HEK293 (cell line): Measurements from ENCODE around the gene C5orf15.

ENCODE experiments used
- CTCF ChIA-PET: fragments of 350-600 bp; formaldehyde crosslinking; extraction: SDS; loops from one replicate; lab custom pipeline; 2021; ENCODE audit warnings: antibody characterized with exemption; lab: Yijun Ruan, JAX
- POLR2A ChIA-PET: fragments of 300-600 bp; formaldehyde crosslinking; extraction: SDS; loops from one replicate; lab custom pipeline; 2020; ENCODE audit warnings: antibody characterized with exemption, inconsistent platforms; lab: Yijun Ruan, JAX
- H3K27ac ChIP-seq: fragments of 200-500 bp; sonication (Bioruptor generic); 2 replicates; pipeline ENCODE4 v1.5.1; 2014; ENCODE audit warnings: low read depth, low read length, control low read depth, inconsistent platforms; ENCODE audit errors: extremely low read depth
- H3K36me3 ChIP-seq, 2 experiments: fragments of 200-500 bp in 1 of 2; sonication (Bioruptor generic) in 1 of 2; 1 replicate in 1 of 2; 2 replicates in 1 of 2; pipeline ENCODE4 v1.5.1; 2014 to 2017; ENCODE audit warnings: inconsistent platforms in 2 of 2, low read length in 2 of 2; ENCODE audit not compliant: control insufficient read depth in 2 of 2, insufficient read depth in 1 of 2
- H3K4me1 ChIP-seq: fragments of 200-500 bp; sonication (Bioruptor generic); 2 replicates; pipeline ENCODE4 v1.5.1; 2014; ENCODE audit warnings: mild to moderate bottlenecking, low read length, inconsistent platforms; ENCODE audit not compliant: control insufficient read depth, insufficient read depth
- H3K4me3 ChIP-seq: 2 replicates; pipeline ENCODE4 v1.5.1; 2011; ENCODE audit warnings: low read depth, mild to moderate bottlenecking, control low read depth, low read length, moderate library complexity
- H3K9me3 ChIP-seq: fragments of 200-500 bp; sonication (Bioruptor generic); 2 replicates; pipeline ENCODE4 v1.5.1; 2014; ENCODE audit warnings: low read depth, low read length, inconsistent platforms; ENCODE audit not compliant: control insufficient read depth, insufficient read depth
- BCL11A ChIP-seq: fragments of 450-650 bp; formaldehyde crosslinking; IDR thresholded peaks from 2 replicates; pipeline ENCODE4 v1.5.1; 2016; ENCODE audit warnings: low read depth, missing biosample characterization, missing genetic modification characterization
- EGR2 ChIP-seq: fragments of 450-650 bp; formaldehyde crosslinking; IDR thresholded peaks from 2 replicates; pipeline ENCODE4 v1.5.1; 2016; ENCODE audit warnings: low read depth, missing biosample characterization, missing genetic modification characterization
- FEZF1 ChIP-seq: fragments of 450-650 bp; formaldehyde crosslinking; IDR thresholded peaks from 2 replicates; pipeline ENCODE4 v1.5.1; 2016; ENCODE audit warnings: missing biosample characterization, missing genetic modification characterization
- HOXD13 ChIP-seq: sonication (generic); formaldehyde crosslinking; IDR thresholded peaks from 2 replicates; pipeline ENCODE4 v1.8.0; 2022; ENCODE audit warnings: missing genetic modification reagents, borderline replicate concordance
- OSR2 ChIP-seq: fragments of 450-650 bp; formaldehyde crosslinking; IDR thresholded peaks from 2 replicates; pipeline ENCODE4 v1.5.1; 2016; ENCODE audit warnings: missing biosample characterization, missing genetic modification characterization
- TRIM28 ChIP-seq: IDR thresholded peaks from 2 replicates; pipeline ENCODE4 v1.6.1; 2011; ENCODE audit warnings: low read length, control low read depth, borderline replicate concordance
- ZBTB17 ChIP-seq: fragments of 450-650 bp; formaldehyde crosslinking; IDR thresholded peaks from 2 replicates; pipeline ENCODE4 v1.5.1; 2016; ENCODE audit warnings: missing biosample characterization, missing genetic modification characterization
- ZBTB26 ChIP-seq: fragments of 450-650 bp; formaldehyde crosslinking; optimal IDR thresholded peaks from 2 replicates; pipeline ENCODE3; 2016; ENCODE audit warnings: missing biosample characterization, mild to moderate bottlenecking, missing genetic modification characterization
- ZBTB6 ChIP-seq: fragments of 450-650 bp; formaldehyde crosslinking; IDR thresholded peaks from 2 replicates; pipeline ENCODE4 v1.5.1; 2017; ENCODE audit warnings: missing biosample characterization, missing genetic modification characterization
- ZFHX2 ChIP-seq: fragments of 450-650 bp; formaldehyde crosslinking; conservative IDR thresholded peaks from 2 replicates; pipeline ENCODE4 v1.5.1; 2016; ENCODE audit warnings: missing biosample characterization, missing genetic modification characterization
- ZNF133 ChIP-seq: fragments of 450-650 bp; formaldehyde crosslinking; IDR thresholded peaks from 2 replicates; pipeline ENCODE4 v1.5.1; 2016; ENCODE audit warnings: missing biosample characterization, missing genetic modification characterization
- ZNF202 ChIP-seq: fragments of 450-650 bp; formaldehyde crosslinking; IDR thresholded peaks from 2 replicates; pipeline ENCODE4 v1.5.1; 2016; ENCODE audit warnings: missing biosample characterization, missing genetic modification characterization, borderline replicate concordance
- ZNF239 ChIP-seq: fragments of 450-650 bp; formaldehyde crosslinking; IDR thresholded peaks from 2 replicates; pipeline ENCODE4 v1.5.1; 2016; ENCODE audit warnings: missing biosample characterization, missing genetic modification characterization
- ZNF341 ChIP-seq: fragments of 450-650 bp; formaldehyde crosslinking; IDR thresholded peaks from 2 replicates; pipeline ENCODE4; 2016; ENCODE audit warnings: low read depth, missing biosample characterization, missing genetic modification characterization
- ZNF366 ChIP-seq: fragments of 450-650 bp; formaldehyde crosslinking; conservative IDR thresholded peaks from 2 replicates; pipeline ENCODE4 v1.5.1; 2016; ENCODE audit warnings: missing biosample characterization, missing genetic modification characterization
- ZNF398 ChIP-seq: fragments of 450-650 bp; formaldehyde crosslinking; IDR thresholded peaks from 2 replicates; pipeline ENCODE4 v1.5.1; 2017; ENCODE audit warnings: missing biosample characterization, missing genetic modification characterization
- ZNF510 ChIP-seq: fragments of 450-650 bp; formaldehyde crosslinking; IDR thresholded peaks from 2 replicates; pipeline ENCODE4 v1.5.1; 2018; ENCODE audit warnings: mild to moderate bottlenecking, missing genetic modification characterization, missing biosample characterization; ENCODE audit not compliant: insufficient replicate concordance
- ZNF585B ChIP-seq: fragments of 450-650 bp; formaldehyde crosslinking; IDR thresholded peaks from 2 replicates; pipeline ENCODE4 v1.5.1; 2016; ENCODE audit warnings: missing biosample characterization, missing genetic modification characterization
- ZNF621 ChIP-seq: fragments of 450-650 bp; formaldehyde crosslinking; IDR thresholded peaks from 2 replicates; pipeline ENCODE4 v1.5.1; 2017; ENCODE audit warnings: missing biosample characterization, missing genetic modification characterization
- ZNF692 ChIP-seq: fragments of 450-650 bp; formaldehyde crosslinking; IDR thresholded peaks from 2 replicates; pipeline ENCODE4 v1.5.1; 2016; ENCODE audit warnings: missing biosample characterization, missing genetic modification characterization
- ZNF843 ChIP-seq: fragments of 450-650 bp; formaldehyde crosslinking; IDR thresholded peaks from 2 replicates; pipeline ENCODE4 v1.5.1; 2016; ENCODE audit warnings: missing biosample characterization, missing genetic modification characterization

The C5orf15 gene

GRCh38 chr5:133934822-133935666, 33.4 kb downstream of the C5orf15 start:
- ChIA-PET POLR2A (no interaction called here), CTCF (interaction anchor here (1.0 kb wide), 1 partner anchor 104 kb away, joined by 4 read pairs; no protein-coding TSS in a partner anchor)
- no peak for TF ChIP-seq ZBTB17
- no peak for TF ChIP-seq ZBTB26 (tag by site-specific recombination)
- TF ChIP-seq BCL11A (tag by site-specific recombination), result no peak
- TF ChIP-seq ZNF341 (tag by site-specific recombination), result peak; percentile 21; the same call in 1 of the 2 replicates
- peak; percentile 36; the same call in 1 of the 2 replicates for TF ChIP-seq OSR2 (tag by site-specific recombination)
- no peak for TF ChIP-seq FEZF1
- Histone ChIP-seq H3K4me1 (peaks cover 12% of the 10 kb centered on the region), H3K36me3 (no peaks in the 10 kb centered on the region), H3K27ac (no peak overlapping the region), H3K9me3 (no peaks in the 10 kb centered on the region), H3K4me3 (no peak overlapping the region)

- Histone ChIP-seq H3K4me3 (no peak overlapping the region), H3K9me3 (no peaks in the 10 kb centered on the region)
- POLR2A ChIA-PET, result no interaction called here
- TF ChIP-seq ZNF692 (tag by site-specific recombination) (no peak), ZNF585B (tag by site-specific recombination) (no peak), TRIM28 (no peak), ZNF202 (tag by site-specific recombination) (no peak), HOXD13 (CRISPR knock-in tag) (no peak), ZFHX2 (tag by site-specific recombination) (peak; percentile 32; the same call in 1 of the 2 replicates), ZNF621 (tag by site-specific recombination) (no peak), EGR2 (tag by site-specific recombination) (peak; percentile 20; the same call in 1 of the 2 replicates), ZBTB6 (tag by site-specific recombination) (no peak)
- TF ChIP-seq, all 188 proteins: peak for 2
- Histone ChIP-seq H3K36me3 (no peaks in the 10 kb centered on the region), H3K4me1 (peaks cover 12% of the 10 kb centered on the region), H3K27ac (no peak overlapping the region)
- CTCF ChIA-PET, result interaction anchor here (1.0 kb wide), 1 partner anchor 105 kb away, joined by 4 read pairs; no protein-coding TSS in a partner anchor
These were observed 34.1 kb downstream of the C5orf15 start for GRCh38 chr5:133934311-133934710.

- ChIA-PET CTCF (no interaction called here), POLR2A (no interaction called here)
- Histone ChIP-seq H3K9me3 (no peaks in the 10 kb centered on the region), H3K4me3 (no peak overlapping the region), H3K4me1 (peaks cover 11% of the 10 kb centered on the region), H3K27ac (no peak overlapping the region), H3K36me3 (no peaks in the 10 kb centered on the region)
- TF ChIP-seq ZNF133 (tag by site-specific recombination) (no peak), ZNF398 (tag by site-specific recombination) (peak; percentile 53), ZNF510 (no peak), ZNF341 (tag by site-specific recombination) (no peak), EGR2 (tag by site-specific recombination) (peak; percentile 99), ZFHX2 (tag by site-specific recombination) (peak; percentile 92), ZNF366 (tag by site-specific recombination) (peak; percentile 43; the same call in 1 of the 2 replicates), ZNF843 (tag by site-specific recombination) (no peak), ZNF239 (no peak)
These were observed 34.6 kb downstream of the C5orf15 start for GRCh38 chr5:133933670-133934295.
